Stomach (tissue), 9 donors: Measurements from ENCODE around the gene SYVN1. TPM values are rescaled to one million over a fixed set of nuclear protein-coding genes. Genes with fewer than 3 reads are reported as not detected.
"Not testable (repeated sequence)": the region's sequence is repeated elsewhere in the genome, so short reads cannot be mapped to it uniquely, and the experiment has no call there.

Experiments used
- DNase-seq, 2 donors: peaks; one replicate each; pipeline versions ENCODE4 v3.0.0 to v3.0.0-alpha.2; 2013 to 2019
- H3K27ac ChIP-seq, 5 donors: fragments of 200-600 bp in 4 of 5; sonication (generic) in 4 of 5; one replicate each; pipeline ENCODE4 v1.5.1; 2013 to 2019; ENCODE audit warnings: mild to moderate bottlenecking in 1 of 5, moderate library complexity in 1 of 5
- H3K27me3 ChIP-seq, 3 donors: fragments of 200-600 bp; sonication (generic); one replicate each; pipeline ENCODE4 v1.5.1; 2017 to 2019; ENCODE audit warnings: mixed run types in 1 of 3
- H3K36me3 ChIP-seq, 4 donors: fragments of 200-600 bp; sonication (generic); 1 replicate in 3 of 4; 2 replicates in 1 of 4; pipeline ENCODE4 v1.5.1; 2016 to 2019
- H3K4me1 ChIP-seq, 4 donors: fragments of 200-600 bp; sonication (generic); one replicate each; pipeline ENCODE4 v1.5.1; 2016 to 2019
- H3K4me3 ChIP-seq, 4 donors: fragments of 200-600 bp; sonication (generic) in 3 of 4; one replicate each; pipeline ENCODE4 v1.5.1; 2016 to 2019; ENCODE audit warnings: mild to moderate bottlenecking in 1 of 4
- H3K9me3 ChIP-seq, 4 donors: fragments of 200-600 bp; sonication (generic); one replicate each; pipeline ENCODE4 v1.5.1; 2016 to 2019
- EP300 ChIP-seq: sonication (generic); formaldehyde crosslinking; IDR thresholded peaks from one replicate; pipeline ENCODE4 v1.6.1; 2017; ENCODE audit warnings: antibody characterized with exemption
- POLR2A ChIP-seq, 4 donors: fragments of 450-650 bp; IDR thresholded peaks; one replicate each; pipeline ENCODE4 v1.6.1; 2016; ENCODE audit warnings: antibody characterized with exemption in 4 of 4, control low read depth in 2 of 4, mild to moderate bottlenecking in 1 of 4, moderate library complexity in 1 of 4
- POLR2AphosphoS5 ChIP-seq, 3 donors: sonication (generic); formaldehyde crosslinking; IDR thresholded peaks; one replicate each; pipeline ENCODE4 v1.6.1; 2016; ENCODE audit warnings: antibody characterized with exemption in 3 of 3
- WGBS, 5 donors: extraction: QIAGEN DNeasy Blood & Tissue Kit in 3 of 5; methylation state at CpG; one replicate each; pipeline versions ENCODE4 v1.1.5 to v1.1.7; 2013 to 2018; 5-methylcytosine and 5-hydroxymethylcytosine counted together
- intact Hi-C: fragments of 100-400 bp; cut with DNase I; formaldehyde crosslinking; loops from one replicate; pipeline ENCODE4 v1.15.1; 2023; ENCODE audit warnings: low total_unique reads
- polyA plus RNA-seq, 3 donors: library from polyadenylated mRNA; stranded (reverse); fragments of 200-250 nt; gene quantifications; one replicate each; pipeline ENCODE4 v1.2.3, GENCODE V29; 2013
- total RNA-seq, 5 donors: library from RNA; depleted of rRNA; stranded (reverse); fragments of >200 nt; gene quantifications; one replicate each; pipeline versions ENCODE4 v1.1.0 to v1.2.3, GENCODE V29; 2014 to 2016
- TF ChIP-seq, protein P1 (sequence below), 7 experiments: fragments of 450-650 bp in 4 of 7; fragments of 200-600 bp in 3 of 7; sonication (generic) in 3 of 7; IDR thresholded peaks; one replicate each; pipeline ENCODE4 v1.5.1; 2016 to 2019; ENCODE audit warnings: antibody characterized with exemption in 7 of 7, control low read depth in 2 of 7, mild to moderate bottlenecking in 1 of 7
- donor health status: healthy with polysubstance abuse.
- donor health status: Bipolar disorder and iron deficiency.
- donor health status: healthy.

The SYVN1 gene
- total and polyA plus RNA-seq, 8 donors = 7.2 to 75.3 (median 28.8) TPM

DNA sequence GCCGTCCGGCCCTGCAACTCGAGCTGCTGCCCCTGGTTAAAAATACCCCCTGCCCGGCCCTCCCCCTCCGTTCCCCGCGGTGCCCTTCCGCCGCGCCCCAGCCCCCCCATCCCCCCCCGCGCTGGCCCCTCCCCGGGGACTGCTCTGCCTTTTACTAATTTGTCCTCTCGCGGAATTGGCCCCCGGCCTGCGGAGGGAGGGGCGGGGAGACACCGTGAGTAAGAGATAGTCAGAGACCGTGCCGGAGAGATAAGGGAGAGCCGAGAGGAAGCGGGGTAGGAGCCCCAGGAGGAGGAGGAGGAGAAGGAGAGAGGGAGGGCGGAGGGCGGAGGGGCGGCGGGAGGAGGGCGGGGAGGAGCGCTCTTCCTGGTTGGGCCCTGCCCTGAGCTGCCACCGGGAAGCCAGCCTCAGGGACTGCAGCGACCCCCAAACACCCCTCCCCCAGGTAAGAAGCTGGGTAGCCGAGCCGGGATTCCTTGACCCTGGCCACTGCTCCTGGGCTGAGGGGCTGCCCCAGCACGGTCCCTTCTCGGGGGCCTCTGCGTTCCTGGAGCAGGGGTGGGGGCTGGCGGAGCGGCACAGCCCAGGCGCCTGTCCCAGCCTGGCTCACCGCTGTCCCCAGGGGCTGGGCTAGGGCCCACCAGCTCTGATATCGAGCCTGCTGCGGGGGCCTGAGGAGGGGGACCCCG is 47.4 kb upstream of the SYVN1 start, which contains the start of gene CAPN1:
TSS of gene CAPN1 (plus strand) at position 360 of the 689 bp plus-strand sequence. CDS start 774 bp downstream, outside the sequence.
- H3K4me3 ChIP-seq = peak within 1 kb of the TSS; percentile 68 to 89 (median 82)
- TF ChIP-seq EP300 = no peak
- TF ChIP-seq POLR2AphosphoS5 (IDR thresholded peaks at IDR 0.05) = peak in 2 of 3 donors; percentile 58 to 79
- intact Hi-C loops = no loop called here
- H3K36me3 ChIP-seq = peaks cover 7 to 30% (median 25%) of the 10 kb centered on the region in 4 donors
- no peaks in the 10 kb centered on the region for H3K9me3 ChIP-seq
- 0 to 1% (median 0%) methylated on average over 13 to 43 of the region's 43 CpGs for WGBS, 5 donors
- H3K27ac ChIP-seq = peak within 1 kb of the TSS; percentile 89 to 96 (median 93)
- DNase-seq = peak; percentile 86 to 91
- H3K4me1 ChIP-seq = peaks cover 23 to 57% (median 36%) of the 10 kb centered on the region in 4 donors
- H3K27me3 ChIP-seq = no peaks in the 10 kb centered on the region

DNA sequence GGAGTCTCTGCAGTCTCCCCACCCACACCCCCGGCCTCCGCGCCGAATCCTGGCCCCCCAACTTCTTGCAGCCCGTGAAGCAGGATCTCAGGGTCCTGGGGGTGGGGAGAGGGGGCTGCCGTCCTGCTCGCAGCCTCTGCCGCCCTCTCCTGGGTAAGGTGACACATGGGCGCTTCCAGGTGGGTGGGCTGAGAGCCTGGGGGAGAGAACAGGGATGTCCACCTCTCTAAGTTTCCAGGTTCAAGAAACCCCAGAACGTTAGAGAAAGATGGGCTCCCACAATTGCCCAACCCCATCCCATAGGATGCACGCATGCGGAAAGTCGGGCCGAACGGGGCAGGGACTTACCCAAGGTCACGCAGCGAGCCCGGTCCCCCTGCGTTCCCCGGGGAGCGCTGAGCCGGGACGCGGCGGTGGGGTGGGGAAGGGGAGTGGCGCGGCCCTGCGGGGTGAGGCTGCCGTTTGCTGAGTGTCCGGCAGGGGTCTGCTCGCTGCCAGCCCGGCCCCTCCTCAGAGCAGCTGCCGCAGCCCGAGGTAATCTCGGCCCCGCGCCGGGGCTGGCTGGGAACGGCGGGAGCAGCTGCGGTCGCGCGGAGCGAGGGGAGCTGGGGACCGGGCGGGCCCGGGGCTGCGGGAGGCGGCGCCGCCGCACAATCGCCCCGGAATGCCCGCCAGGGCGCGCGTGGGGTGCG is 46.7 kb upstream of the SYVN1 start:
- TF ChIP-seq POLR2AphosphoS5 (IDR thresholded peaks at IDR 0.05) (peak in 2 of 3 donors; percentile 3 to 21), POLR2A (IDR thresholded peaks at IDR 0.05) (no peak), EP300 (no peak)
- TF ChIP-seq, protein P1, sequence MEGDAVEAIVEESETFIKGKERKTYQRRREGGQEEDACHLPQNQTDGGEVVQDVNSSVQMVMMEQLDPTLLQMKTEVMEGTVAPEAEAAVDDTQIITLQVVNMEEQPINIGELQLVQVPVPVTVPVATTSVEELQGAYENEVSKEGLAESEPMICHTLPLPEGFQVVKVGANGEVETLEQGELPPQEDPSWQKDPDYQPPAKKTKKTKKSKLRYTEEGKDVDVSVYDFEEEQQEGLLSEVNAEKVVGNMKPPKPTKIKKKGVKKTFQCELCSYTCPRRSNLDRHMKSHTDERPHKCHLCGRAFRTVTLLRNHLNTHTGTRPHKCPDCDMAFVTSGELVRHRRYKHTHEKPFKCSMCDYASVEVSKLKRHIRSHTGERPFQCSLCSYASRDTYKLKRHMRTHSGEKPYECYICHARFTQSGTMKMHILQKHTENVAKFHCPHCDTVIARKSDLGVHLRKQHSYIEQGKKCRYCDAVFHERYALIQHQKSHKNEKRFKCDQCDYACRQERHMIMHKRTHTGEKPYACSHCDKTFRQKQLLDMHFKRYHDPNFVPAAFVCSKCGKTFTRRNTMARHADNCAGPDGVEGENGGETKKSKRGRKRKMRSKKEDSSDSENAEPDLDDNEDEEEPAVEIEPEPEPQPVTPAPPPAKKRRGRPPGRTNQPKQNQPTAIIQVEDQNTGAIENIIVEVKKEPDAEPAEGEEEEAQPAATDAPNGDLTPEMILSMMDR (IDR thresholded peaks at IDR 0.05) = peak in 5 of 7 experiments; percentile 11 to 57 (median 32)
- Histone ChIP-seq H3K27ac (peak overlapping the region; percentile 89 to 96 (median 93)), H3K4me3 (peak overlapping the region; percentile 68 to 89 (median 82)), H3K27me3 (no peaks in the 10 kb centered on the region), H3K9me3 (no peaks in the 10 kb centered on the region), H3K36me3 (peaks cover 5 to 23% (median 19%) of the 10 kb centered on the region in 4 donors), H3K4me1 (peaks cover 23 to 53% (median 36%) of the 10 kb centered on the region in 4 donors)
- WGBS, 5 donors = 0 to 3% (median 1%) methylated on average over 16 to 60 of the region's 60 CpGs
- intact Hi-C loops = no loop called here
- DNase-seq = peak; percentile 63 to 92

DNA sequence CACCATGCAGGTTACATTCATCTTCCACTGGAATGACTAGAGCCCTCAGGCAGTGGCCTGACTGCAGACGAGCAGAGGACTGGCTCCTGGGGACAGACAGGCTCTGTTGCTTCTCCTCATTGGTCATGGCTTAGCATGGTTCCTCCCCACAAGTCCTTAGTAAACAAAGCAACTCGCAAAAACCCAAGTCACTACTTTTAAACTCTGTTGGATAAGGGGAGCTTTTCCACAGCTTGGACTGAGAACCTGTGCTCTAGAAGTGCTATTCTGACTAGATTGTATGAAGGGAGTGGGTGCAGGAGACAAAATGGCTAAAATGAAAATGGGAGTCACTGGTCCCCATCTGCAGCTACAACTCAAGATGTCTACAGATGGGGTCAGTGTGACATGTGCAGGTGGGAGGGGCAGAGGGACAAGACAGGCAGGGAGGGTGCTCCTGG is 40.3 kb upstream of the SYVN1 start:
- H3K36me3 ChIP-seq, H3K27me3 ChIP-seq, H3K9me3 ChIP-seq, H3K4me1 ChIP-seq, DNase-seq, H3K27ac ChIP-seq, H3K4me3 ChIP-seq: not testable (repeated sequence)
- intact Hi-C loops = loop anchor here (10.0 kb wide), 1 partner anchor 50 kb away; the partner anchor contains the start of genes FAU and MRPL49
- 28 to 42% (median 33%) methylated on average over 2 of the region's 2 CpGs for WGBS, 5 donors

DNA sequence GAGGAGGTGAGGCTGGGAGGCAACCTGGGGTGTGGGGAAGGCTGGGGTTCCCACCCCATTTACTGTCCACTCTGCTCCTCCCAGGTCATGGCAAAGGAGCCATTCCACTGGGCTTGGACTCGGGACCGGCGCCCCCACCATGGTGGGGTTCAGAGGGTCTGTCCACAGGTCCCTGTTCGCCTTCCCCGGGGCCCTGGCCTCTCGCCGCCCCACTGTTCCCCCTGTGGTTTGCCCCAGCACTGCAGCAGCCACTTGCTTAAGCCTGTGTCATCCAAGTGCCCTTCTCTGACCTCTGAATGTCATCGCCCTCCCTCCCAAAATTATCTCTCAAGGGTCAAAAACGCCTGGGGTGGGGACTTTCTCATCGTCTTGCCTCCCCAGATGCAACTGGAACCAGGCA is 38.3 kb upstream of the SYVN1 start:
- H3K4me3 ChIP-seq = no peak overlapping the region
- no peaks in the 10 kb centered on the region for H3K9me3 ChIP-seq
- no peaks in the 10 kb centered on the region for H3K36me3 ChIP-seq
- TF ChIP-seq, protein P1 (IDR thresholded peaks at IDR 0.05) = no peak
- TF ChIP-seq POLR2AphosphoS5 (IDR thresholded peaks at IDR 0.05) (no peak), POLR2A (IDR thresholded peaks at IDR 0.05) (no peak), EP300 (no peak)
- no peak overlapping the region for H3K27ac ChIP-seq
- H3K27me3 ChIP-seq = no peaks in the 10 kb centered on the region
- no peak for DNase-seq
- no peaks in the 10 kb centered on the region for H3K4me1 ChIP-seq
- whole genome bisulfite sequencing, 5 donors = 80 to 88% (median 85%) methylated on average over 10 of the region's 10 CpGs
- intact Hi-C loops = loop anchor here (10.0 kb wide), 1 partner anchor 48 kb away; the partner anchor contains the start of genes FAU and MRPL49

DNA sequence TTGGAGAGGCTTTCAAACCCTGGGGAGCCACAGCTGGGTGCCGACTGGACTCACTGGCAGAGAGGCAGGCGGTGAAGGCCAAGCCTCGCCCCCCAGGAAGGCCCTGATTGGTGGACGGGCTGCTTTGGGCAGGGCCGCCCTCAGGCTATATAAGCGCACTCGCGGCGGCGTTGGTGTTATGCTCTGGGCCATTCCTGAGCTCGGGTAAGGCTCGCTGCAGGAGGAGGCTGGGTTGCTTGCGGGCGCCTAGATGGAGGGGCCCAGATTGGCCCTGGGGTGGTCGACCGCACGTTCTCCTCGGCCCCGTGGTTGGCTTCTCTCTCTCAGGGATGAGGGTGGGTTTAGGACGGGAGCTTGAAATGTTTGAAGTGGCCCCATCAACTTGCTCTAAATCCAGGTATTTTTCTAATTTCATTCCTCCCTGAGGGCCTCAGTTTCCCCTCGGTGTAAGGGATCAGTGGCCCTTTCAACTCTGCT is 35.8 kb upstream of the SYVN1 start, which contains the start of gene SPDYC:
TSS of gene SPDYC (plus strand) at position 176 of the 477 bp plus-strand sequence. CDS start 1,125 bp downstream, outside the sequence.
- no peak for DNase-seq
- intact Hi-C loops = loop anchor here (10.0 kb wide), 1 partner anchor 45 kb away; the partner anchor contains the start of genes FAU and MRPL49
- H3K9me3 ChIP-seq = no peaks in the 10 kb centered on the region
- H3K36me3 ChIP-seq = no peaks in the 10 kb centered on the region
- H3K27me3 ChIP-seq = no peaks in the 10 kb centered on the region
- no peak within 1 kb of the TSS for H3K4me3 ChIP-seq
- 89 to 95% (median 94%) methylated on average over 14 to 21 of the region's 21 CpGs for WGBS, 5 donors
- no peak within 1 kb of the TSS for H3K27ac ChIP-seq
- peaks cover 0 to 7% (median 3%) of the 10 kb centered on the region in 4 donors for H3K4me1 ChIP-seq
- TF ChIP-seq, protein P1 (IDR thresholded peaks at IDR 0.05) = no peak
- no peak for TF ChIP-seq POLR2AphosphoS5 (IDR thresholded peaks at IDR 0.05)
- TF ChIP-seq POLR2A (IDR thresholded peaks at IDR 0.05) = no peak
- no peak for TF ChIP-seq EP300
